GM12891 (cell line): ENCODE results near the gene RNF220.
"Not testable (repeated sequence)": the region's sequence is repeated elsewhere in the genome, so short reads cannot be mapped to it uniquely, and the experiment has no call there.

Source experiments
- DNase-seq: peaks from one replicate; pipeline ENCODE4 v3.0.0; 2011; ENCODE audit warnings: low spot score; ENCODE audit not compliant: insufficient read length
- FAIRE-seq: peaks from 2 replicates; lab custom pipeline; 2011; peaks lifted over from hg19 to GRCh38; lab: Jason Lieb, UNC
- PAX5 ChIP-seq: IDR thresholded peaks from 2 replicates; pipeline ENCODE4 v1.6.1; 2011; ENCODE audit warnings: low read length, moderate library complexity, mild to moderate bottlenecking; ENCODE audit not compliant: insufficient read depth, severe bottlenecking
- POLR2A ChIP-seq: IDR thresholded peaks from 2 replicates; pipeline ENCODE4 v1.6.1; 2011; ENCODE audit warnings: low read depth, low read length, control low read depth
- POLR2AphosphoS5 ChIP-seq: IDR thresholded peaks from 2 replicates; pipeline ENCODE4 v1.6.1; 2011; ENCODE audit warnings: low read depth, low read length, control low read depth
- POU2F2 ChIP-seq: IDR thresholded peaks from 2 replicates; pipeline ENCODE4 v1.6.1; 2011; ENCODE audit warnings: low read depth, mild to moderate bottlenecking, control low read depth, low read length, moderate library complexity
- SPI1 ChIP-seq: IDR thresholded peaks from 2 replicates; pipeline ENCODE4 v1.6.1; 2011; ENCODE audit warnings: low read depth, low read length, control low read depth
- TAF1 ChIP-seq: IDR thresholded peaks from 2 replicates; pipeline ENCODE4 v1.6.1; 2011; ENCODE audit warnings: low read depth, low read length, control low read depth

The RNF220 gene

DNA sequence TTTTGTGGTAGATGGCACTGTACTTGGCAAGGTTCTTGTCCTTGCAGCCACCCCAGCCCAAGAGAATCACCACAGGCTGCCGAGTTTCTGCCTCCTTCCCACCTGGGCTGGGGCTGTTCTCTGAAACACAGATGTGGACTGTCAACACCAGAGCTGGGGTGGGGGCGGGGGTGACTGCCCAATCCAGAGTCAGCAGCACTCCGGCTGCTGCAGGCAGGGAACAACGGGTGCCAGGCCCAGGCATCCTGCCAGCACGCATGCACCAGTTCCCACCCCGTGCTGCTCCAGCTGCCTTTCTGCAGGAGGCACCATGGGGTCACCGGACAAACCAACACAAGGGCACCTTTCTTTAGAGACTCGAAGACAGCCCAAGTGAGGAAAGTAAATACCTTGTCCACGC, 255.1 kb downstream of the RNF220 start:
- DNase-seq (no peak), FAIRE-seq (no peak)
- TF ChIP-seq POLR2AphosphoS5: no peak
- no peak for TF ChIP-seq TAF1
- TF ChIP-seq POU2F2: no peak
- TF ChIP-seq SPI1: no peak
- TF ChIP-seq POLR2A: no peak
- TF ChIP-seq PAX5: no peak

GRCh38 chr1:44661781-44662682, 257.0 kb downstream of the RNF220 start:
- FAIRE-seq: peak; percentile 5
- TF ChIP-seq POU2F2: no peak
- TF ChIP-seq PAX5: no peak
- no peak for TF ChIP-seq POLR2A
- TF ChIP-seq TAF1: no peak
- no peak for TF ChIP-seq SPI1
- TF ChIP-seq POLR2AphosphoS5: no peak
- DNase-seq: no peak

GRCh38 chr1:44662683-44663030, 257.6 kb downstream of the RNF220 start:
- FAIRE-seq: no peak
- DNase-seq: no peak
- TF ChIP-seq PAX5 (no peak), POLR2AphosphoS5 (no peak), TAF1 (no peak), POLR2A (no peak), POU2F2 (no peak)

GRCh38 chr1:44663417-44663816, 258.4 kb downstream of the RNF220 start:
- DNase-seq (no peak), FAIRE-seq (no peak)
- TF ChIP-seq POU2F2 (no peak), POLR2AphosphoS5 (no peak), POLR2A (no peak), SPI1 (no peak), TAF1 (no peak), PAX5 (no peak)

GRCh38 chr1:44664730-44665370, 259.8 kb downstream of the RNF220 start:
- FAIRE-seq (peak; percentile 98), DNase-seq (no peak)
- no peak for TF ChIP-seq TAF1
- no peak for TF ChIP-seq PAX5
- no peak for TF ChIP-seq POLR2AphosphoS5
- TF ChIP-seq SPI1: no peak
- TF ChIP-seq POU2F2: no peak
- TF ChIP-seq POLR2A: no peak

GRCh38 chr1:44666719-44667118, 261.7 kb downstream of the RNF220 start:
- not testable (repeated sequence) for DNase-seq, FAIRE-seq

GRCh38 chr1:44670751-44671640, 265.9 kb downstream of the RNF220 start:
- FAIRE-seq (no peak), DNase-seq (no peak)
- no peak for TF ChIP-seq TAF1
- TF ChIP-seq POLR2AphosphoS5: no peak
- no peak for TF ChIP-seq POLR2A
- no peak for TF ChIP-seq POU2F2
- no peak for TF ChIP-seq PAX5
- no peak for TF ChIP-seq SPI1

DNA sequence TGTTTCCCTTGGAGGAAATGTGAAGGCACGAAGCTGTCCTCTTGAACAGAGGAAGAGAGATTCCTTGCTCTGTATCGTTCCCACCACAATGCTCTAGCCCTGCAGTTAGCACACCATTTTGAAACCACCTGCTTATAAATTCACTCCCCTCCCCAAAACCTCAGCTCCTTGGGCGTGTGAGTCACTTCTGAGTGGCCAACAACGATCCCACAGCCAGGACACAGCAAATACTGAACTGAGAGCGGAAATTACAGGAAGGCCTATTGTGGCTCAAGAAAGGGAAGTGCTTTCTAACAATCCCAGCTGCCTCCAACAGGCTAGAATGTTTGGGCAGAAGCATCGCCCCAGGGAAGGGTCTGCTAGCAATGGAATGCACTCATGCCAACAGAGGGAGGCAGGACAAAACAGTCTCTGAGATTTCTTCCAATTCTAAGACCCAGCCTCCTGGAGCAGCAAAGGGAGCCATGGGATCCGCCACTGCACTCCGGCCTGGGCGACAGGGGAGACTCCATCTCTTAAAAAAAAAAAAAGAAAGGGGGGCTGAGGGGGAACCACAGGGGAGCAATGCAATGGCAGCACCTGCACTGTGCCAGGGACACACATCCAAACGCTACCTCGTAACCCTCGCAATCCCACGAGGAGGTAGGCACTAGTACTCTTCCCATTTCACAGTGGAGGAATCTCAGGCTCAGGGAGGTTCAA, 267.4 kb downstream of the RNF220 start:
- DNase-seq: no peak
- peak; percentile 91 for FAIRE-seq
- TF ChIP-seq TAF1 (no peak), POLR2A (peak; percentile 72), PAX5 (no peak), SPI1 (peak; percentile 94), POLR2AphosphoS5 (no peak; the same call in 1 of the 2 replicates), POU2F2 (no peak)

- no peak for FAIRE-seq
- no peak for DNase-seq
- TF ChIP-seq SPI1 (no peak), PAX5 (no peak), POLR2A (no peak), POLR2AphosphoS5 (no peak), TAF1 (no peak), POU2F2 (no peak)
These were observed 268.1 kb downstream of the RNF220 start for GRCh38 chr1:44672961-44673674.
